ENCODE data around the gene EML6.

DNA sequence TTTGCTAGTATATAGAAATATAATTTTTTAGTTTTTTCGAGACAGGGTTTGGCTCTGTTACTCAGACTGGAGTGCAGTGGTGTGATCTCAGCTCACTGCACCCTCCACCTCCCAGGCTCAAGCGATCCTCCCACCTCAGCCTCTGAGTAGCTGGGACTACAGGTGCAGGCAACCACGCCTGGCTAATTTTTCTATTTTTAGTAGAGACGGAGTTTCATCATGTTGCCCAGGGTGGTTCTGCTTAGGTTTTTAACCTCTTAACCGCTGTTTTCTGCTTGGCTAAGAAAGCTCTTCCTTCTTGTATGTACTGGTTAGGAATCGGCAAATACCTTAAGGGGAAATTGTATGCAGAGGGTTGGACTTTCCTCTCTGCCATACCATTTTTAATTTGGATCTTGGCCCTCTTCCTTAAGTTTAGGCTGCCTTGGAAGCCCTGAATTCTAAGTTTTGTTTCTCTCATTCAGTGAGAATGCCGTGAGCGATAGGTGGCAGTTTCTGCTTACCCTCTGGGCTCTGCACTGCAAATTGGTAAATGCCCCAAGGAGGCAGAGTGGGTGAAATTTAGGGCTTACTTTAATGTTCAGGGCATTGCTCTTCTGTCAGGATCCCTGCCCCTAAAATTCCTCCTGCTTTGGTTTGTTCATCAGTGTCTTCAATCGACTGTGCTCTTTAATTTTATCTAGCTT lies 32.3 kb downstream of the EML6 start:
- no peak for TF ChIP-seq HCFC1 (IDR thresholded peaks at IDR 0.05; ENCODE audit: low read length)
- TF ChIP-seq, protein P1, sequence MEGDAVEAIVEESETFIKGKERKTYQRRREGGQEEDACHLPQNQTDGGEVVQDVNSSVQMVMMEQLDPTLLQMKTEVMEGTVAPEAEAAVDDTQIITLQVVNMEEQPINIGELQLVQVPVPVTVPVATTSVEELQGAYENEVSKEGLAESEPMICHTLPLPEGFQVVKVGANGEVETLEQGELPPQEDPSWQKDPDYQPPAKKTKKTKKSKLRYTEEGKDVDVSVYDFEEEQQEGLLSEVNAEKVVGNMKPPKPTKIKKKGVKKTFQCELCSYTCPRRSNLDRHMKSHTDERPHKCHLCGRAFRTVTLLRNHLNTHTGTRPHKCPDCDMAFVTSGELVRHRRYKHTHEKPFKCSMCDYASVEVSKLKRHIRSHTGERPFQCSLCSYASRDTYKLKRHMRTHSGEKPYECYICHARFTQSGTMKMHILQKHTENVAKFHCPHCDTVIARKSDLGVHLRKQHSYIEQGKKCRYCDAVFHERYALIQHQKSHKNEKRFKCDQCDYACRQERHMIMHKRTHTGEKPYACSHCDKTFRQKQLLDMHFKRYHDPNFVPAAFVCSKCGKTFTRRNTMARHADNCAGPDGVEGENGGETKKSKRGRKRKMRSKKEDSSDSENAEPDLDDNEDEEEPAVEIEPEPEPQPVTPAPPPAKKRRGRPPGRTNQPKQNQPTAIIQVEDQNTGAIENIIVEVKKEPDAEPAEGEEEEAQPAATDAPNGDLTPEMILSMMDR (IDR thresholded peaks at IDR 0.05 in 2 of 3, conservative IDR thresholded peaks at IDR 0.05 in 1 of 3; ENCODE audit: control insufficient read depth in 2 of 3, extremely low read depth in 1 of 3, insufficient read depth in 1 of 3, low read depth in 3 of 3, low read length in 3 of 3), result peak; percentile 6 to 47 (median 26); a peak in 4 of 6 replicates

Measured in GM12878 (cell line).